CD4-positive, alpha-beta T cell treated with Interleukin-12 subunit alpha and Interleukin-12 subunit beta, for 1 hour (primary cell): ENCODE data around the gene OLR1.
"Not testable (repeated sequence)": the region's sequence is repeated elsewhere in the genome, so short reads cannot be mapped to it uniquely, and the experiment has no call there.

Experiments
- DNase-seq: peaks from one replicate; pipeline ENCODE4 v3.0.0-alpha.2; 2020

OLR1 gene

GRCh38 chr12:10190558-10191388 lies 18.8 kb upstream of the OLR1 start:
- DNase-seq = peak; percentile 66

DNA sequence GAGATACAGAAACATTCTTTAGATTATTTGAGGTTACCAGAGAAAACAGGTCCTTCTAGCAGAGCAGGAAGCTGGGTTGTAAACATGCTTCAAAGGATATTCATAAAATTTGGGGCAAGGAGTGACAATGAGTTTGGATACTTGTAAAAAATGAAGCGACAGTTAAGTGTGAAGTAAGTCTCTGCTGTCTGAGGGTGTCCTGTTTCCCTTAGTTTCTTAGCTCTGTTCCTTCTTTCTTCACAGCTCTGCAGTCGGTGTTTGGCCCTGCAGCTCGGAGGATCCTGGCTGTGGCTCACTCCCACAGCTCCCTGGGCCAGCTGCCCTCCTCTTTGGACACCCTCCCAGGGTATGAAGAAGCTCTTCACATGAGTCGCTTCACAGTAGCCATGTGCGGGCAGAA lies 17.7 kb upstream of the OLR1 start:
- DNase-seq = no peak

- DNase-seq = not testable (repeated sequence)
These were observed 15.0 kb upstream of the OLR1 start for GRCh38 chr12:10186958-10187357.

- DNase-seq = peak; percentile 27
These were observed 14.4 kb upstream of the OLR1 start for GRCh38 chr12:10186299-10186698.

DNA sequence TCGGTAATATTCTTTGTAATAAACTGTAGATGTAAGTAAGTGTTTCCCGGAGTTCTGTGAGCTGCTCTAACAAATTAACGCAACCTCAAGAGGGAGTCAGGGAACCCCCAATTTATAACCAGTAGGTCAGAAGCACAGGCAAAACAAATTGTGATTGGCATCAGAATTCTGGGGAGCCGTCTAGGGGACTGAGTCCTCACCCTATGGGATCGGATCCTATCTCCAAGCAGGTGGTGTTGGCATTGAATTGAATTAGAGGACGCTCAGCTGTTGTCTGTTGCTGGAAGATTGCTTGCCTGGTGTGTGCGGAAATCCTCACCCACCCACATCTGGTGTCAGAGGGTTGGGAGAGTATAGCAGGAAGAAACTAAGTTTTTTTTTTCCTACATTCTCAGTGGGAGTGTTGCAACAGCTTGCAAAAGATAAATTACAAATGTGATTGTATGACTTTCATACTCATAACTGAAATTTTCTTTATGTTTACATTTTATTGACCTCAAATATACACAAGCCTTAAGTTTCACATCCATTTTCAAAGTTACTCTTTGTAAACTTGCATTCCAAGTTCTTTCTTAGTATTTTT lies 12.4 kb upstream of the OLR1 start:
- no peak for DNase-seq

DNA sequence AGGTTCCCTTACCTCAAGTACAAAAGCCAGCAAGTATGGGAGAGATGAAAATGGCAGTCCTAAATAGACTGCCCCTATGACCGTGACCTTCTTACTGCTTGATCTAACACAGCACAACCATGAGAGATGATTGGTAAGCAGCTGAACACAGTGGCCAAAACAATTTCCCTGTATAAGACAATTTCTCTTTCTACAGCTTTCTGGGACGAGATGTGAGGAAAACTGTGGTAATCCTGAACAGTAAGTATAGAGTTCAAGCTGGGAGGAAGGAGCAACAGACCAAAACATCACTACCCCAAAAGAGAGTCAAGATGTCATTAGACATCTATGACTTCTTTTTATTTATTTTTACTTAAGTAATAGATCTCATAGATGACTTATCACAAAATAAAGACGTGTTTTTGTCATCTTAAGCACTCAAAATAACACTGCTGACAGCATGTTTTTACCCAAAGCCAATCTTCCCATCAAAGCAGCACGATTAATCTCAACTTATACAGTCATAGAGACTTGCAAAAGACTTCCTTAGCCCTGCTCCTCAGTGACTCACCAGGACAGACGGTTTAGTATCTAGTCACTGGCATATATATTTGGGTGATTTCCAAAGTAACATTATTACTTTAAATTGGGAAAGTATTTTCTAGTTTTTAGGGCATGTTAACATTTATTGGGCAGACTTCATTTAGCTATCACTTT lies 10.6 kb upstream of the OLR1 start:
- DNase-seq = no peak

DNA sequence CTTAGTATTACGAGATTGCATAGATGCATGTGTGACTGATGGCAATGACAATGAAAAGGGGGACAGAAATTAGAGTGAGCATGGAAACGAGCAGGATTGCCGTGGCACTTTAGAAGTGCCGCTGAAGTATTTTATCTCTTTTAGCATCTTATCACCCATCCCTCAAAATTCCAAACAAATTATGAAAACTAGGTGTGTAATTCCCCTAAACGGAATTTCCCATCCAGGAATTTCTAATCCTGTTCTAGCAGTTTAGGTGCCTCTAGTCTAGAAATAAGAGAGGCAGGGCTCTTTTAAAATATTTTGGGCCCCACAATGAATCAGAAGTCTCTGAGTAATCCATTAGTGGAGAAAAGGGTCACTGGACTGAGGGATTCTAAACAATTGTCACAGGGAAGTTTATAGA lies 7.8 kb upstream of the OLR1 start:
- DNase-seq = no peak

- no peak for DNase-seq
These were observed 6.9 kb upstream of the OLR1 start, which contains the start of gene TMEM52B for GRCh38 chr12:10178821-10179220. TMEM52B (plus strand) TSS chr12:10179032; CDS start chr12:10179575, 543 bp downstream.

DNA sequence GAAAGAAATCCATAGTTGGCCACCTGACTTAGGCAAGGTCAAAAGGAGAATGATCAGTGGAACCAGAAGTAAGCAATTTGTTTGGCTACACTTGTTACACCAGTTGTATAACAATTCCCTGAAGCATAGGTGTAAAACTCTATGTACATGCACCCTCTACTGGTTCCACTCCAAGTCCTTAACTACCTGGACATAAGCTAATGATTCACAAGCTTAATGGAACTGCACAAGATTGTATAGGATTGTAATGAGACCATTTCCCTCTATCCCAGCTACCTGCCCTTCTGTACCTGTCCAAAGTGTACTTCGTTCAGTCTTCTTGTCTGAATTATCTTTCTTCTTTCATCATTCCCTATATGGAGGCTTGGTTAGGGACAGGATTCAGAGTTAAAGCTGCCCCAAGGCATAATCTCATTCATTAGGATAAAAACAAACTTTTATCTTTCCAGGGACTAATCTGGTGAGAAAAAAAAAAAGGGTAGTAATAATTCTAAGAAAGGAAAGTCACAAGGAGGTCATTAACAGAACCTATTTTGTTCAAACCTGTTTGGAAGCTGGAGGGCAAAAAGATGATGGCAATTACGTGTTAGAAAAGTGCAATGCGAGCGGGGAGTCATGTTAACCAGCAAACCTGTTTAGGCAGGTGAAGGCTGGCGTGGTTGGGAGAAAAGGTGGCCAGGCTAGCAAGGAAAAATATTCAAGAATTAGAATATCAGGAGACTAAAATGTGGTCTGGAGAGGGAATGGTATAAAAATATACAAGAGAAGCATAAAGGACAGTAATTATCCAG lies 4.1 kb upstream of the OLR1 start:
- DNase-seq = no peak

- no peak for DNase-seq
These were observed 3.2 kb upstream of the OLR1 start for GRCh38 chr12:10174986-10175614.

DNA sequence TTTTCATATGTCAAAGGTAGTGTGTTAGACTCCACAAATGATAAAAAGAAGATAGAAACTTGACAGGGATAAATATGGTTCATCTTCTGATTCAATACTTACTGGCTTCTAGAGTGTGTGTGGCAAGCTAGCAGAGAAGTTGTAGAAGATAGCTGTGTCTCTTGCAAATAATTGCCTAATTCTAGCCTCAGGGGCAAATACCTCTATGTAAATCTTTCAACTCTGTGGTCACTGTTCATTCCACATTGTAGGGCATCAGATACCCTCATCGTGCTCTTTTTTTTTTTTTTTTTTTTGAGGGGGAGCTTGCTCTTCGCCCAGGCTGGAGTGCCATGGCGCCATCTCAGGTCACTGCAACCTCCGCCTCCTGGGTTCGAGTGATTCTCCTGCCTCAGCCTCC lies 1.7 kb downstream of the OLR1 start:
- DNase-seq = no peak

DNA sequence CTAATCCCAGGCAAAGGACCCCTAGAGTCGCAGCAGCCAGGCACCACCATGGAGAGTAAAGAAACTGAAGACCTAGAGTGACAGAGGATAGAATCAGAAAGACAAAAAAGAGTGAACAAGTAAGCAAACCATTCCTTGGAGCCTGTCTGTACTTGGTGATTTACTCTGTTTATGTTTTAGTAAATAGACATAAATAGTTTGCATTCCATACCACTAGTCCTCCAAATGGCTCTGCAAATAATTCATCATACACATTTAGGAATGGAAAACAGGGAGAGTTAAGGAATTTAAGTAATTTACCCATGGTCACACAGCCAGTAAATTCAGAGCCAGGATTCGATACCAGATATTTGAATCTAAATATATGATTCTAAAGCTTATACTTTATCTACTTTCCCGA lies 2.8 kb downstream of the OLR1 start:
- DNase-seq = no peak

- peak; percentile 9 for DNase-seq
These were observed 4.3 kb downstream of the OLR1 start for GRCh38 chr12:10167599-10167998.

- no peak for DNase-seq
These were observed 6.5 kb downstream of the OLR1 start for GRCh38 chr12:10165421-10165820.

DNA sequence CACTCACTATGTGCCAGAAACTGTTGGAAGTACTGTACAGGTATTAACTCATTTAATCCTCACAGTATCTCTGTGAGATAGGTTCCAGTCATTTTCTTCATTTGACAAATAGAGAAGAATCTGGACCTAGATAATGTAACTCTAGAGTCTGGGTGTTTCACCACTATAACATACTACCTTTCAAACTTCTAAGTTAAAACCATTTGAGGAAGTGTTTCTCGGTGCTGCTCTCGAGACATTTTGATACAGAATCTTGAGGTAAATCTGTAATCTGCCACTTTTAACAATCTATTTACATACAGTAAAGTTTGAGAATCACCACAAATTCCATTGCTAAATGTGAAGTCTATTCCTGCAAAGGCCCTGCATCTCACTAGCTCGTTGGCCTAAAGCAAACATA lies 8.8 kb downstream of the OLR1 start:
- DNase-seq = no peak

DNA sequence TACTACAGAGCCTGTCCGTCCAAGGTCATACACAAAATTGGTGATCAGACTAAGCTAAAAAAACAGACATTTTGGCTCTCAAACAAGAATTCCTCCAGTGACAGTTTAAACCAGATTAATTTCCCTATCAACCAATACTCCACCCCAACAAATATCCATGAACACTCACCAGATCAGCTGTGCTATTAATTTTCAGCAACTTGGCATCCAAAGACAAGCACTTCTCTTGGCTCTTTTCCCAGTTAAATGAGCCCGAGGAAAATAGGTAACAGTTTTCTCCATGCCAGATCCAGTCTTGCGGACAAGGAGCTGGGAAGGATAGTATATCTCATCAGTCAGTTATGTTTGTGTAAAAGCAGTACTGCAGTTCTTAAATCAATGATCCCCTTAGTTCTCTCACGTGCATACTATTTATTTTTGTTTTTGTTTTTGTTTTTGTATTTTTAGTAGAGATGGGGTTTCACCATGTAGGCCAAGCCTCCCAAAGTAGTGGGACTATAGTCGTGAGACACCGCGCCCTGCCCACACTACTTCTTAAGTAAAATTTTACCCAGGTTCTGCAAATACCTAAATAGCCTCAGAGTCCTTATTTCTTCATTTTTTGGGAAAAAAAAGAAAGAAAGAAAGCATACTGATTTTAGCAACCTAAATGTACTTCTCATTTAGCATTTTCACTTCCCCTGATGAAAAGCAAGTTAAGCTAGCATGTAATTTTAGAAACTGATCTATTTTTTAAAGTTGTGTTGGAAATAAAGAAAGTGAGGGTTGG lies 11.1 kb downstream of the OLR1 start:
- DNase-seq = no peak

- no peak for DNase-seq
These were observed 12.7 kb downstream of the OLR1 start for GRCh38 chr12:10159280-10159679.

DNA sequence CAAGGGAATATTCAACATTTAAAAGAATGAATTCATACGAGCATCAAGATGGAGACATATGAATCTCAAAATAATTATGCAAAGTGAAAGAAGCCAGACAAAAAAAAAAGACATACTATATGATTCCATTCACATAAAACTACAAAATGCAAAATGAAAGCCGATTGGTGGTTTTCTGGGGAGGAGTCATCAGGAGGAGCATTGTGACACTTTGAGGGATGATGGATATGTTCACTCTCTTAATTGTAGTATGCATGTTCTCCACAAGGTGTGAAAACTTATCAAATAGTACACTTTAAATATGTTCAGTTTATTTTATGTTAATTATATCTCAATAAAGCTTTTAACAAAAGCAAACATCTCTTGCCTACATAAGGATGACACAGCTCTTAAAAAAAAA lies 13.5 kb downstream of the OLR1 start:
- peak; percentile 6 for DNase-seq

DNA sequence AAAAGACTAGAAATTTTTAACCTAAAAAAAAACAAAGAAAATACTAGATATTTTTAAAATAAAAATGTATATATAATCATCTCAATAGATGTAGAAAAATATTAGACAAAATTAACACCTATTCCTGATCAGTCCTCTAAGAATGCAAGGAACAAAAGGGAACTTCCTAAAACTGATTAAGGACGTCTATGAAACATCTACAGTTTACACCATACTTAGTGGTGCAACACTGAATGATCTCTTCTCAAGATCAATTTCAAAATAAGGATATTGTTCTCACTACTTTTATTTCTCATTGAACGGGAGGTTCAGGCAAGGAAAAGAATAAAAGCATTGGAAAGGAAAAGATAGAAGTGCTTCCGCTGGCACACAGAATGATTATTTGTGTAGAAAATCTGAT lies 16.0 kb downstream of the OLR1 start:
- DNase-seq = no peak

DNA sequence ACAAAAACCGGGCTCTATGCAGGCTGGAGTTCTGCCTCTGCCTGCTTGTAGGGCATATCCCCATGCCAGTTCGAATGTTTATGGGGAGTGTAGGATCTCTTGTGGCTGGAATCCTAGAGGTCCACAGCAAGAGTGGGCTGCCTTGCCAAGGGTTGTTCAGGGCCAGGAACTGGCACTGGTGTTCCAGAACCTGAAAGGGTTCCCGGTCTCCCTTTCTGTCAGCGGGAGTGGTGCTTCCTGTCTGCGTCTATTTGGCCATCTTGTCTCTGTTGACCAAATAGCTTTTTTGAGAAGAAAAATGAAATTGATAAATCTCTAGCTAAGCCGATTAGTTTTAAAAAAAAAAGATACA lies 17.8 kb downstream of the OLR1 start:
- DNase-seq = no peak

DNA sequence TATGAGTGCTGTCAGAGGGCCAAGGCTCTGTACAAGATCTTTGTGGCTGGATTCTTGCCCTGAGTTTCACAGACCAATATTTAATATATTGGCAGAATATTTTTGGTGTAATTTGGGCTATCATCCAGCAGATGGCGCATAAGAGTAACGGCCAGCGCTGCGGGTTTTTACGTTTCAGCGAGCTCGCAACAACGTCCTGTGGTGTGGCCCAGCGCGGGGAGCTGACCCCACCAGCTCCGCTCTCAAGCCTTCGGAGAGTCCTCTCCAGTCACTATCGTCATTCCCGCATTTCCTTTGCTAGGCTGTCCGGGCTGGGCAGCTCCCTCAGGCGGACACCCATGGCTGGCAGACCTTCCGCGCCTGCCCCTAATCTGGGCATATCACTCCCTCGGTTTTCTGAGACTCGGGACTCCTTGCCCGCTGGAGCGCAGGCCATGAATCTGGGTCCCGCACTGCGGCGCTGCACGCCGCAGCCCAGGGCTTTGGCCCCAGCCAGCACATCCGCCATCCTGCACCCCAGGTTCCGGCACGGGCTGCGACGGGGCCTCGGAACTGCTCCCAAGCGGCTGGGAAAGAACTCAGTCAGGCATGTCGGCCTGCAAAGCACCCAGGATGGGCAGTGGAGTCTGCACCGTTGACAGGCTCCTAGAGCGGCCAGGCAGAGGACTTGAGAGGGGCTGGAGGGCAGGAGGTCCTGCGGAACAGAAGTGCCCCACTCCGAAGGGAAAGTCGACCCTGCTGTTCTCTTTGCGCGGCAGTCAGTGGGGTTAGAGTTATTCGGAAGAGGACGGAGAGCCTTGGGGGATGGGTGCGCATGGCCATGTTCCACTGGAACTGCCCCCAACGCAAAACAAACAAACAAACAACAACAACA lies 18.4 kb downstream of the OLR1 start:
- peak; percentile 70 for DNase-seq
